H9 (cell line): Measurements from ENCODE around the gene MCF2L. TPM values are rescaled to one million over a fixed set of nuclear protein-coding genes. Genes with fewer than 3 reads are reported as not detected.

Source experiments
- DNase-seq: peaks from one replicate; pipeline ENCODE4 v3.0.0-alpha.2; 2017
- H2AFZ ChIP-seq: one replicate; pipeline ENCODE4 v1.6.1; 2013; ENCODE audit warnings: mild to moderate bottlenecking, low read length, control low read depth, moderate library complexity
- H2AK5ac ChIP-seq: 2 replicates; pipeline ENCODE4 v1.6.1; 2013; ENCODE audit warnings: low read length, control low read depth, mixed read lengths; ENCODE audit not compliant: insufficient read length
- H2BK120ac ChIP-seq: one replicate; pipeline ENCODE4 v1.6.1; 2013; ENCODE audit warnings: low read depth, mild to moderate bottlenecking, low read length, control low read depth, inconsistent platforms; ENCODE audit not compliant: poor library complexity, severe bottlenecking
- H2BK12ac ChIP-seq: 2 replicates; pipeline ENCODE4 v1.6.1; 2013; ENCODE audit warnings: low read length, control low read depth, mixed read lengths, low read depth; ENCODE audit not compliant: insufficient read length
- H2BK15ac ChIP-seq: 2 replicates; pipeline ENCODE4 v1.6.1; 2013; ENCODE audit warnings: low read depth, low read length, control low read depth
- H2BK20ac ChIP-seq: one replicate; pipeline ENCODE4 v1.6.1; 2013; ENCODE audit warnings: low read depth, mild to moderate bottlenecking, low read length, control low read depth, inconsistent platforms; ENCODE audit not compliant: poor library complexity, severe bottlenecking
- H2BK5ac ChIP-seq: 2 replicates; pipeline ENCODE4 v1.6.1; 2013; ENCODE audit warnings: low read length, control low read depth, mixed read lengths; ENCODE audit not compliant: insufficient read length
- H3K14ac ChIP-seq: 2 replicates; pipeline ENCODE4 v1.6.1; 2013; ENCODE audit warnings: low read length, control low read depth; ENCODE audit not compliant: insufficient read depth
- H3K18ac ChIP-seq: 2 replicates; pipeline ENCODE4 v1.6.1; 2013; ENCODE audit warnings: low read depth, mild to moderate bottlenecking, mixed read lengths, low read length, control low read depth; ENCODE audit not compliant: insufficient read length
- H3K23ac ChIP-seq: 2 replicates; pipeline ENCODE4 v1.6.1; 2013; ENCODE audit warnings: low read length, control low read depth, mixed read lengths, low read depth; ENCODE audit not compliant: insufficient read length
- H3K23me2 ChIP-seq: 2 replicates; pipeline ENCODE4 v1.6.1; 2013; ENCODE audit warnings: low read depth, mild to moderate bottlenecking, mixed read lengths, low read length, control low read depth; ENCODE audit not compliant: insufficient read length, poor library complexity, severe bottlenecking
- H3K27ac ChIP-seq: 2 replicates; pipeline ENCODE4 v1.5.1; 2013; ENCODE audit warnings: low read length, control low read depth, mixed read lengths, low read depth; ENCODE audit not compliant: insufficient read length
- H3K27me3 ChIP-seq: 2 replicates; pipeline ENCODE4 v1.6.1; 2013; ENCODE audit warnings: low read length, control low read depth, inconsistent platforms; ENCODE audit not compliant: insufficient read depth
- H3K4ac ChIP-seq: 2 replicates; pipeline ENCODE4 v1.6.1; 2013; ENCODE audit warnings: low read depth, mild to moderate bottlenecking, control low read depth, inconsistent platforms, low read length, moderate library complexity
- H3K4me1 ChIP-seq: 2 replicates; pipeline ENCODE4 v1.6.1; 2013; ENCODE audit warnings: low read length, control low read depth, inconsistent platforms; ENCODE audit not compliant: insufficient read depth
- H3K4me2 ChIP-seq: 2 replicates; pipeline ENCODE4 v1.6.1; 2013; ENCODE audit warnings: low read length, control low read depth, mixed read lengths; ENCODE audit not compliant: insufficient read length, insufficient read depth
- H3K56ac ChIP-seq: 2 replicates; pipeline ENCODE4 v1.6.1; 2013; ENCODE audit warnings: low read depth, mild to moderate bottlenecking, mixed read lengths, low read length, control low read depth; ENCODE audit not compliant: insufficient read length
- H3K79me1 ChIP-seq: 2 replicates; pipeline ENCODE4 v1.6.1; 2013; ENCODE audit warnings: low read depth, mild to moderate bottlenecking, moderate library complexity, low read length, control low read depth, inconsistent platforms; ENCODE audit not compliant: insufficient read depth, poor library complexity, severe bottlenecking
- H3K79me2 ChIP-seq: 2 replicates; pipeline ENCODE4 v1.6.1; 2013; ENCODE audit warnings: low read length, control low read depth, inconsistent platforms; ENCODE audit not compliant: insufficient read depth
- H3K9ac ChIP-seq: 2 replicates; pipeline ENCODE4 v1.6.1; 2013; ENCODE audit warnings: low read length, control low read depth, mixed read lengths; ENCODE audit not compliant: insufficient read length; ENCODE audit errors: extremely low read depth
- H3K9me3 ChIP-seq: one replicate; pipeline ENCODE4 v1.6.1; 2013; ENCODE audit warnings: low read depth, low read length, inconsistent platforms; ENCODE audit not compliant: control insufficient read depth
- H3T11ph ChIP-seq: one replicate; pipeline ENCODE4 v1.6.1; 2013; ENCODE audit warnings: mild to moderate bottlenecking, low read length, control low read depth, inconsistent platforms
- H4K20me1 ChIP-seq: one replicate; pipeline ENCODE4 v1.6.1; 2013; ENCODE audit not compliant: control insufficient read depth, insufficient read length, insufficient read depth
- H4K5ac ChIP-seq: 2 replicates; pipeline ENCODE4 v1.6.1; 2013; ENCODE audit warnings: low read depth, mild to moderate bottlenecking, mixed read lengths, low read length, control low read depth; ENCODE audit not compliant: insufficient read length
- H4K8ac ChIP-seq: replicated peaks from 2 replicates; pipeline ENCODE4 v1.6.1; 2013; ENCODE audit warnings: low read length, control low read depth, mixed read lengths, low read depth; ENCODE audit not compliant: insufficient read length
- H4K91ac ChIP-seq: 2 replicates; pipeline ENCODE4 v1.6.1; 2013; ENCODE audit warnings: low read depth, mild to moderate bottlenecking, moderate library complexity, mixed read lengths, low read length, control low read depth; ENCODE audit not compliant: insufficient read length
- H3K27ac Mint-ChIP-seq, 3 experiments: 2 replicates in 2 of 3; 3 replicates in 1 of 3; pipeline ENCODE4 v1.8.0; 2020 to 2021; ENCODE audit warnings: mixed read lengths in 3 of 3, mild to moderate bottlenecking in 1 of 3, moderate library complexity in 1 of 3
- H3K27me3 Mint-ChIP-seq: 2 replicates; pipeline ENCODE4 v1.8.0; 2021; ENCODE audit warnings: low read depth, mild to moderate bottlenecking, moderate library complexity, mixed read lengths
- H3K36me3 Mint-ChIP-seq, 3 experiments: 2 replicates in 2 of 3; 3 replicates in 1 of 3; pipeline ENCODE4 v1.8.0; 2020 to 2021; ENCODE audit warnings: low read depth in 3 of 3, mixed read lengths in 3 of 3; ENCODE audit not compliant: insufficient read depth in 1 of 3
- H3K4me1 Mint-ChIP-seq, 2 experiments: 2 replicates each; pipeline ENCODE4 v1.8.0; 2020; ENCODE audit warnings: mixed read lengths in 2 of 2
- H3K4me3 Mint-ChIP-seq, 2 experiments: 2 replicates in 1 of 2; 3 replicates in 1 of 2; pipeline ENCODE4 v1.8.0; 2020 to 2021; ENCODE audit warnings: mild to moderate bottlenecking in 2 of 2, mixed read lengths in 2 of 2, moderate library complexity in 1 of 2
- H3K9me3 Mint-ChIP-seq, 2 experiments: 2 replicates in 1 of 2; 3 replicates in 1 of 2; pipeline ENCODE4 v1.8.0; 2020; ENCODE audit warnings: mild to moderate bottlenecking in 2 of 2, mixed read lengths in 2 of 2, moderate library complexity in 1 of 2
- WGBS: extraction: QIAGEN DNeasy Blood & Tissue Kit; methylation state at CpG from one replicate; pipeline ENCODE4 v1.1.7; 2013; ENCODE audit warnings: missing lambda C conversion rate, low lambda C conversion rate, mixed read lengths; ENCODE audit not compliant: insufficient read length; ENCODE audit errors: extremely low coverage; 5-methylcytosine and 5-hydroxymethylcytosine counted together
- total RNA-seq: library from RNA; stranded (reverse); gene quantifications from 2 replicates; pipeline ENCODE4 v1.2.1, GENCODE V29; 2021
- TF ChIP-seq, protein P1 (sequence below): fragments of 200-600 bp; sonication (generic); conservative IDR thresholded peaks from 3 replicates; pipeline ENCODE4 v1.8.0; 2021; ENCODE audit warnings: antibody characterized with exemption, mild to moderate bottlenecking

The MCF2L gene
- total RNA-seq, 1 experiment from 2014 or later = 18.5 TPM

DNA sequence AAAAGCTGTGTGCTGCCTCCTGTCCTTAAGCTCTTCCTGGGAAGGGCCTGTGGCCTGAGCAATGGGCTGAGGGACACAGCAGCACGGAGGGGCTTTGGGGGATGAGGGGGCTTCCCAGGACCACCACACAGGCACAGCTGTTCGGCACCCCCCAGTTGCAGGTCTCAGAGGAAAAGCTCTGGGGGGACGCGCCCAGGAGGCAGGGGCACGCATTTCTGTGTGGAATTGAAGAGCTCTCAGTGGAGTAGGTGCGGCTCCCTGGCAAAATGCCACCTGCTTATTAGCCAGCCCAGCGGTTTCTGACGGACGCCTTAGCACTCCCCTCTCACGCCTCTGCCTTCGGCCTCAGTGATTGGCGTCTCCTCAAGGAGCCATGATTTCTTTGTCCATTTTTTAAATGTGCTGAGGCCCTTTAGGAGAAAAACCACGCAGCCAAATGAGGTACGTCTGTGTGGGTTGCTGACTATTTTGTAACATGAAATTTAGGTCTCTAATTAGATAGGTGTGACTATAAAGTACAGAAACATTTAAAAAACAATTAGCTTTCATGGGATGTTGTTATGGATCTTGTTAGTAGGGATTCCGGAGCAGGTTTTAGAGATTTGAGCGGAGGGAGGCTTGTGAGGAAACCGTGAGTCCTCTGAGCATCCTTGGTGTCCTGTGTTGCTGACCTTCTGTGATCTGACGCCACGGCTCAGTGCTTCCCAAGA is 4.0 kb downstream of the MCF2L start:
- no peaks in the 10 kb centered on the region for H4K20me1 ChIP-seq
- Mint-ChIP-seq H3K36me3 (peaks cover 0 to 7% (median 3%) of the 10 kb centered on the region in 3 experiments; a peak in 4 of 7 replicates), H3K27ac (no peak overlapping the region), H3K4me3 (no peak overlapping the region), H3K4me1 (peaks cover 10 to 12% of the 10 kb centered on the region in 2 experiments), H3K27me3 (peaks cover 29% of the 10 kb centered on the region), H3K9me3 (peaks cover 9 to 14% of the 10 kb centered on the region in 2 experiments; a peak in 4 of 5 replicates)
- H3K18ac ChIP-seq = no peak overlapping the region
- H3K4me1 ChIP-seq = no peaks in the 10 kb centered on the region
- DNase-seq = no peak
- H3K56ac ChIP-seq = no peak overlapping the region
- H3K4ac ChIP-seq = no peak overlapping the region
- H3K23me2 ChIP-seq = peaks cover 8% of the 10 kb centered on the region
- TF ChIP-seq, protein P1, sequence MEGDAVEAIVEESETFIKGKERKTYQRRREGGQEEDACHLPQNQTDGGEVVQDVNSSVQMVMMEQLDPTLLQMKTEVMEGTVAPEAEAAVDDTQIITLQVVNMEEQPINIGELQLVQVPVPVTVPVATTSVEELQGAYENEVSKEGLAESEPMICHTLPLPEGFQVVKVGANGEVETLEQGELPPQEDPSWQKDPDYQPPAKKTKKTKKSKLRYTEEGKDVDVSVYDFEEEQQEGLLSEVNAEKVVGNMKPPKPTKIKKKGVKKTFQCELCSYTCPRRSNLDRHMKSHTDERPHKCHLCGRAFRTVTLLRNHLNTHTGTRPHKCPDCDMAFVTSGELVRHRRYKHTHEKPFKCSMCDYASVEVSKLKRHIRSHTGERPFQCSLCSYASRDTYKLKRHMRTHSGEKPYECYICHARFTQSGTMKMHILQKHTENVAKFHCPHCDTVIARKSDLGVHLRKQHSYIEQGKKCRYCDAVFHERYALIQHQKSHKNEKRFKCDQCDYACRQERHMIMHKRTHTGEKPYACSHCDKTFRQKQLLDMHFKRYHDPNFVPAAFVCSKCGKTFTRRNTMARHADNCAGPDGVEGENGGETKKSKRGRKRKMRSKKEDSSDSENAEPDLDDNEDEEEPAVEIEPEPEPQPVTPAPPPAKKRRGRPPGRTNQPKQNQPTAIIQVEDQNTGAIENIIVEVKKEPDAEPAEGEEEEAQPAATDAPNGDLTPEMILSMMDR = no peak
- no peak overlapping the region for H2BK15ac ChIP-seq
- no peak overlapping the region for H2AFZ ChIP-seq
- no peak overlapping the region for H2AK5ac ChIP-seq
- H3K27ac ChIP-seq = no peak overlapping the region
- H4K5ac ChIP-seq = no peak overlapping the region
- H2BK12ac ChIP-seq = no peak overlapping the region
- no peak overlapping the region for H2BK120ac ChIP-seq
- no peaks in the 10 kb centered on the region for H3K79me2 ChIP-seq
- no peak overlapping the region for H4K8ac ChIP-seq
- WGBS = no CpG with 5 or more reads among the region's 19 CpGs
- H3K27me3 ChIP-seq = no peaks in the 10 kb centered on the region; the same call in 1 of the 2 replicates
- H4K91ac ChIP-seq = no peak overlapping the region
- no peak overlapping the region for H2BK5ac ChIP-seq
- H3K4me2 ChIP-seq = no peak overlapping the region
- H3K79me1 ChIP-seq = no peaks in the 10 kb centered on the region
- H3K9ac ChIP-seq = no peak overlapping the region
- no peak overlapping the region for H2BK20ac ChIP-seq
- H3K23ac ChIP-seq = no peak overlapping the region
- no peak overlapping the region for H3T11ph ChIP-seq
- H3K9me3 ChIP-seq = no peaks in the 10 kb centered on the region
- no peak overlapping the region for H3K14ac ChIP-seq
